Psoas muscle (tissue), 8 donors: ENCODE data around the gene PELI2. TPM values are rescaled to one million over a fixed set of nuclear protein-coding genes. Genes with fewer than 3 reads are reported as not detected.

Experiments used
- ATAC-seq, 4 donors: fragments of 200-7000 bp; cut with Tn5 transposase; one replicate each; pipeline ENCODE4 v1.9.1; 2020; ENCODE audit warnings: moderate library complexity in 3 of 4, mild to moderate bottlenecking in 2 of 4
- DNase-seq, 2 donors: peaks; one replicate each; pipeline ENCODE4 v3.0.0-alpha.2; 2020
- H3K27ac ChIP-seq: fragments of 200-600 bp; one replicate; pipeline ENCODE4 v1.8.0; 2022
- H3K27me3 ChIP-seq, 3 donors: fragments of 200-600 bp in 1 of 3; one replicate each; pipeline versions ENCODE4 v1.6.1 to v1.8.0; 2013 to 2022; ENCODE audit warnings: low read length in 2 of 3, mild to moderate bottlenecking in 2 of 3, moderate library complexity in 1 of 3; ENCODE audit not compliant: insufficient read depth in 3 of 3
- H3K36me3 ChIP-seq, 2 donors: fragments of 200-600 bp in 1 of 2; one replicate each; pipeline versions ENCODE4 v1.6.1 to v1.8.0; 2013 to 2022; ENCODE audit warnings: low read depth in 1 of 2, mild to moderate bottlenecking in 1 of 2, moderate library complexity in 1 of 2; ENCODE audit not compliant: insufficient read depth in 1 of 2
- H3K4me1 ChIP-seq: fragments of 200-600 bp; one replicate; pipeline ENCODE4 v1.8.0; 2022
- H3K4me3 ChIP-seq: fragments of 200-600 bp; one replicate; pipeline ENCODE4 v1.8.0; 2022; ENCODE audit warnings: mild to moderate bottlenecking
- H3K9me3 ChIP-seq: fragments of 200-600 bp; one replicate; pipeline ENCODE4 v1.8.0; 2022
- WGBS, 3 donors: extraction: QIAGEN DNeasy Blood & Tissue Kit; methylation state at CpG; one replicate each; pipeline versions ENCODE4 v1.1.6 to v1.1.7; 2013; 5-methylcytosine and 5-hydroxymethylcytosine counted together
- intact Hi-C, 2 donors: fragments of 100-400 bp; cut with DNase I; formaldehyde crosslinking; loops; one replicate each; pipeline versions ENCODE4 v1.11.0 to v1.14.2; 2022
- polyA plus RNA-seq, 3 donors: library from polyadenylated mRNA; stranded (reverse); fragments of 200-250 nt; gene quantifications; one replicate each; pipeline ENCODE4 v1.2.3, GENCODE V29; 2013
- total RNA-seq, 4 donors: library from RNA; stranded (reverse); fragmentation: NEBNext Ultra II Directional in 2 of 4; extraction: Animal tissue kit (Norgen Biotek cat#: 25700) in 2 of 4; gene quantifications; one replicate each; pipeline versions ENCODE4 v1.2.1 to v1.2.4, GENCODE V29; 2021 to 2023
- TF ChIP-seq, protein P1 (sequence below): fragments of 200-600 bp; IDR thresholded peaks from one replicate; pipeline ENCODE4 v1.8.0; 2022; ENCODE audit warnings: antibody characterized with exemption
- donor health status: healthy with polysubstance abuse.
- donor health status: DM: no; HTN: no; CAD: no; lungs with moderate emphysema.
- donor health status: Bipolar disorder and iron deficiency.
- donor health status: healthy.
- donor health status: DM: yes; HTN: yes; CAD: no.
- donor health status: DM: no; HTN: no; CAD: no.
- donor health status: DM: no; HTN: no; CAD: no.
- donor health status: DM: yes; HTN: yes; CAD: no.

Gene PELI2
- total and polyA plus RNA-seq, 7 donors, result 0.44 to 2.9 (median 1.9) TPM

DNA sequence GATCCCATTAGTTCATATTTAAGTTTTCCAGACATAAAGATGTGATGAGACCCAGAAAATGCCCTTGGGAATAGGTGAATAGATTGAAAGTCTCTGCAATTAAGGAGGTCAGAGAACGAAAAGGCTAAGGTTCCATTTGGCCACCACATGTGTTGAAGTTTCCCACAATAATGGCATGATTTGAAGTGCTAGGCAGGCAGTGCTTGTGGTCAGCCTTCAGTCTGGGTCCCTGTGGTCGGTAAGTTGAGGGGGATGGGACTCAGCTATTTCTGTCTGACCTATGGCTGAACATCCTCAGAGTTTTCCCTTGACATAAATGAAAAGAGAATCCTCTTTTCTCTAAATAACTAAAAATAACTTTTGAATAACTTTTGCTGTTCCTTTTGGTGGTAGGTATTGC is 92.4 kb downstream of the PELI2 start:
- intact Hi-C loops, result no loop called here
- no peak for ATAC-seq
- TF ChIP-seq, protein P1, sequence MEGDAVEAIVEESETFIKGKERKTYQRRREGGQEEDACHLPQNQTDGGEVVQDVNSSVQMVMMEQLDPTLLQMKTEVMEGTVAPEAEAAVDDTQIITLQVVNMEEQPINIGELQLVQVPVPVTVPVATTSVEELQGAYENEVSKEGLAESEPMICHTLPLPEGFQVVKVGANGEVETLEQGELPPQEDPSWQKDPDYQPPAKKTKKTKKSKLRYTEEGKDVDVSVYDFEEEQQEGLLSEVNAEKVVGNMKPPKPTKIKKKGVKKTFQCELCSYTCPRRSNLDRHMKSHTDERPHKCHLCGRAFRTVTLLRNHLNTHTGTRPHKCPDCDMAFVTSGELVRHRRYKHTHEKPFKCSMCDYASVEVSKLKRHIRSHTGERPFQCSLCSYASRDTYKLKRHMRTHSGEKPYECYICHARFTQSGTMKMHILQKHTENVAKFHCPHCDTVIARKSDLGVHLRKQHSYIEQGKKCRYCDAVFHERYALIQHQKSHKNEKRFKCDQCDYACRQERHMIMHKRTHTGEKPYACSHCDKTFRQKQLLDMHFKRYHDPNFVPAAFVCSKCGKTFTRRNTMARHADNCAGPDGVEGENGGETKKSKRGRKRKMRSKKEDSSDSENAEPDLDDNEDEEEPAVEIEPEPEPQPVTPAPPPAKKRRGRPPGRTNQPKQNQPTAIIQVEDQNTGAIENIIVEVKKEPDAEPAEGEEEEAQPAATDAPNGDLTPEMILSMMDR, result no peak

DNA sequence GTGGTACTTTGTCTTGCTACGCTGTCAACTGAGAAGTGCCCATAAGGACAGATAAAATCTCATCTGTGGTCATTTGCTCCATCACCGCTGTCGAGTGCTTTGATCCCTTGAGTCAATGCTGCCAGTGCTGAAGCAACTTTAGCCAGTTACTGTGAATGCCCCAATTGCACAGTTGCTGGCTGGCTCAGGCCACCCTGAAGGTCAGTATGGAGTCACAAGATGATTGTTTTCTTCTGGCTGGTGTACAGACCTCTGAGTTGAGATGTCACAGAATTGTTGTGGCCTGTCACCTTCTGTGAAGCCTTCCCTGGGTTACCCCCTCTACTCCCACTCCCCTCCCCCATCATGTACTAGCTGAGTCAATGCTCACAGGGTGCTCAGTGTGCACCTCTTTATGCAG is 92.9 kb downstream of the PELI2 start:
- ATAC-seq (no peak), DNase-seq (no peak)
- Histone ChIP-seq H3K36me3 (no peaks in the 10 kb centered on the region), H3K27ac (no peak overlapping the region), H3K27me3 (no peaks in the 10 kb centered on the region), H3K4me3 (no peak overlapping the region), H3K4me1 (peaks cover 6% of the 10 kb centered on the region), H3K9me3 (no peaks in the 10 kb centered on the region)
- intact Hi-C loops, result no loop called here
- WGBS, 3 donors, result 61 to 84% (median 71%) methylated on average over 3 of the region's 3 CpGs
- TF ChIP-seq, protein P1, result no peak

More for the DNA sequence above, 92.4 kb downstream of the PELI2 start:
- no peak for DNase-seq
- H3K36me3 ChIP-seq, result no peaks in the 10 kb centered on the region
- H3K27ac ChIP-seq, result no peak overlapping the region
- no peaks in the 10 kb centered on the region for H3K9me3 ChIP-seq
- no peaks in the 10 kb centered on the region for H3K27me3 ChIP-seq
- peaks cover 1% of the 10 kb centered on the region for H3K4me1 ChIP-seq
- 78 to 87% (median 79%) methylated on average over 2 of the region's 2 CpGs for WGBS, 3 donors
- H3K4me3 ChIP-seq, result no peak overlapping the region

DNA sequence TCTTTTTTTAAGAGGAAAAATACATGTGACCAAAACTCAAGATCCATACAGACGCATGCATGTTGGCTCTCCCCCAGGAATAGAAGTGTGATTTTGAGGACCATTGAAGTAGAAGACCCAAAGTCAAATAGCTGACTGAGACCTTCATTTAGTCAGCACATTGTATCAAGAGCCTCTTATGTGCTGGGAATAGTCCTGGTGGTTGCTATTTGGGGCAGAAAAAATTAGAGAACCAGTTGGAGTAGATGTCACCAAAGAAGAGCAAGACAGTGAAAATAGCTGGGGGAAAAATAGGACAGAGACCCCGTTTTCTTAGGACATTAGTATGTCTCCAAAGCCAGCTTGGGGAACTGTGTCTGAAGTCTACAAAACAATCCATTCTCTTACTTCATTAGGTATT is 93.6 kb downstream of the PELI2 start:
- 84 to 88% (median 86%) methylated on average over 2 of the region's 2 CpGs for WGBS, 3 donors
- Histone ChIP-seq H3K36me3 (no peaks in the 10 kb centered on the region), H3K4me3 (no peak overlapping the region), H3K27ac (no peak overlapping the region), H3K9me3 (no peaks in the 10 kb centered on the region), H3K4me1 (peaks cover 14% of the 10 kb centered on the region), H3K27me3 (no peaks in the 10 kb centered on the region)
- no peak for DNase-seq
- ATAC-seq, result no peak
- intact Hi-C loops, result no loop called here
- TF ChIP-seq, protein P1, result no peak

DNA sequence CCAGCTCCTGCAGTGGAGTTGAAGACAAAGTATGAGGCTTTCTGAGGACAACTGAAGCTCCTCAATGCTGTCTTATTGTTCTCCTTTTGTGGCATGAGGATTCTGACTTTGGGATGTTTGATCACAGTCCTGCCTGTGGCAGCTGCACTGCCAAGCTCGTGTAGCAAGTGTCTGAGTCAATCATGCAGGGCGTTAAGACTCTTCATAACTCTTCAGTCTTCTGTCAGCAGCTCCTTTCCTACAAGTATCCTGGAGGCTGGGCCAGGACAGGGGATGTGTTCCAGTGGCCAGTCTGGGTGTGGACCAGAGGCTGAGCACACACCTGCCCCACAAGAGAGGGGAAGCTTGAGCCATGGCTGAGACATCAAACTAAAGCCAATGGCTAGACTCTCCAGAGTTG is 94.3 kb downstream of the PELI2 start:
- DNase-seq (no peak), ATAC-seq (no peak)
- Histone ChIP-seq H3K4me3 (no peak overlapping the region), H3K27ac (no peak overlapping the region), H3K36me3 (no peaks in the 10 kb centered on the region), H3K9me3 (no peaks in the 10 kb centered on the region), H3K4me1 (peaks cover 19% of the 10 kb centered on the region), H3K27me3 (no peaks in the 10 kb centered on the region)
- 33 to 45% (median 41%) methylated on average over 2 of the region's 2 CpGs for WGBS, 3 donors
- TF ChIP-seq, protein P1, result no peak
- intact Hi-C loops, result no loop called here

DNA sequence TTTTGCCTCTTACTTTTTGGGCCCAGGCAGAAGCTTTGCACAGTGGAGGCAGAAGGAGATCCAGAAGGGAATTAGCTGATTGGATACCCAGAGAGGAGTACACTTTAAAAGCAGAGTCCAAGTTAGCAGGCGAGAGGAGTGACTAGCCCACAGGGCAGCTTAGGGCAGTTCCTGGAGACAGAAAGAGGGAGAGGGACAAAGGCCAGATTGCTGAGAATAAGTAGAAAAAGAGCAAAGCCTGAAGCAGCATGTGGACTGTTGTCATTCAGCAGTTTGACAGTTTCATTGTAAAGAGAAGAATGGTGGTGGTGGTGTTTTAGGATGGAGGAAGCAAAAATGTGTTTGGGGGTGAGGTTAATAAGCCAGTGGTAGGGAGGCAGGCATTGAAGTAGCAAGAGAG is 95.1 kb downstream of the PELI2 start:
- WGBS, 3 donors, result 87 to 100% (median 87%) methylated on average over 1 of the region's 1 CpG
- TF ChIP-seq, protein P1, result no peak
- Histone ChIP-seq H3K36me3 (no peaks in the 10 kb centered on the region), H3K4me3 (no peak overlapping the region), H3K9me3 (no peaks in the 10 kb centered on the region), H3K27me3 (no peaks in the 10 kb centered on the region), H3K27ac (no peak overlapping the region), H3K4me1 (peaks cover 27% of the 10 kb centered on the region)
- DNase-seq (no peak), ATAC-seq (no peak)
- intact Hi-C loops, result no loop called here
